Esophagus muscularis mucosa (tissue), 3 donors: ENCODE measurements around the gene CPA2.

Experiments used
- CTCF ChIP-seq, 3 experiments: fragments of 200-600 bp in 2 of 3; fragments of 450-650 bp in 1 of 3; sonication (generic) in 2 of 3; IDR thresholded peaks; one replicate each; pipeline ENCODE4 v1.5.1; 2017 to 2019; ENCODE audit warnings: antibody characterized with exemption in 3 of 3, mild to moderate bottlenecking in 2 of 3, moderate library complexity in 1 of 3
- POLR2A ChIP-seq: fragments of 450-650 bp; IDR thresholded peaks from one replicate; pipeline ENCODE4 v1.6.1; 2017; ENCODE audit warnings: antibody characterized with exemption, moderate library complexity, mild to moderate bottlenecking, low read depth

- no peak for TF ChIP-seq CTCF (IDR thresholded peaks at IDR 0.05)
- no peak for TF ChIP-seq POLR2A
Observed at GRCh38 chr7:130226333-130226732, 40.3 kb upstream of the CPA2 start.
